Stimulated activated CD8-positive, alpha-beta memory T cell treated with anti-CD3 and anti-CD28 coated beads, Interleukin-15, amount 100 ng/mL, for 48 hours (primary cell): ENCODE data around the gene MDFIC2.
"Not testable (repeated sequence)": the region's sequence is repeated elsewhere in the genome, so short reads cannot be mapped to it uniquely, and the experiment has no call there.

Experiments used
- DNase-seq, 2 donors: peaks; one replicate each; pipeline ENCODE4 v3.0.0-alpha.2; 2020; ENCODE audit warnings: low read depth in 2 of 2

The MDFIC2 gene

DNA sequence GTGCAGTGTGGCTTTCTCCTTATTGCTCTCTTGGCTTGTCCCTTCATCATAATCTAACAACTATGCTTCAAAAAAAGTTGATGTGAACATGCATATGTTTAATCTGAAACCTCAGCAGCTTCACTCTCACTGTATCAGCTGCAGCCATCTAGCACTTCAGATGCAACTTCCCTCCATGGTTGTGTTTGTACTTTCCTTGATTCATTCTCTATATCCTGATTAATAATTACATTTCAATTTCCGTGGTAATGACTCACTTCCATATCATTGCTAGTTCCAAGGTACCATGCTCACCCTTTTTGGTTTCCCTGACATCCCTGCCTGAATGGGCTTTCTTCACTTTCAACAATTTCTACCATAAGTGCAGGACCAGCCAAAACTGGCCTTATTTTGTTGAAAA, 51.2 kb downstream of the MDFIC2 start:
- DNase-seq = no peak

DNA sequence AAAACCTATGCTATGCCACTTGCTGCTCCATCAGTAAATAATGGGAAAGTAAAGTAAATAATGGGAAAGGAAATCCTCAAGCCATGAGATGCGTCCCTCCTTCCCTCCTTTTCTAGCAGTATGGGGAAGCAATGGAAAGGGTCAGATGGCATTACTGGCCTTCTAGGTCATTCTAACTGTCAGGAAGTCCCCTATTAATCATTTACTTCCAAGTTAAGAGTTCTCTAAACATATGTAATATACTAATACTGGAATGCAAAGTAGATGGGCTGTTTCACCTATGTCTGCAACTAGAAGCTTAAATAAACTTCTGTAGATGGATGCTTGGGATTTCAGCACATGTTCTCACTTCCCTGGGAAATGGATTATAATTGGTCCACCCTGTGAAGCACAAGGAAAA, 55.9 kb downstream of the MDFIC2 start:
- no peak for DNase-seq

DNA sequence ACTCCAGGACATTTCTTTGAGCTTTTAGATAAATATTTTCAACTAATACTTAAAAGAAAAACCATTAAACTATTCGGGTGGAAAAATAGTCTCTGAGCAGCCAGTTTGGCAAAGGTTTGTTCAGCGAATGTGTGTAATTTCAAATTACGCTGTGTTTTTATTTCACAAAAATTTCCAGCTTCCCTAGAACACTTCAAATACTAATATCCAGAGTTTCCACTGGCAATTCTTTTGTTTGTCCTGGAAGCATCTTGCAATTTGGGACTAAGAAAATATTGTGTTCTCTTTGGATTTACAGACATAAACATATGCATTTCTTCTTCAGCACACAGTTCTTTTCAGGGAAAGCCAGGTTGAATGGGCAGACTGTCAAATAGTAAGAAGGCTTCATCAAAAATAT, 61.9 kb downstream of the MDFIC2 start:
- DNase-seq = no peak

DNA sequence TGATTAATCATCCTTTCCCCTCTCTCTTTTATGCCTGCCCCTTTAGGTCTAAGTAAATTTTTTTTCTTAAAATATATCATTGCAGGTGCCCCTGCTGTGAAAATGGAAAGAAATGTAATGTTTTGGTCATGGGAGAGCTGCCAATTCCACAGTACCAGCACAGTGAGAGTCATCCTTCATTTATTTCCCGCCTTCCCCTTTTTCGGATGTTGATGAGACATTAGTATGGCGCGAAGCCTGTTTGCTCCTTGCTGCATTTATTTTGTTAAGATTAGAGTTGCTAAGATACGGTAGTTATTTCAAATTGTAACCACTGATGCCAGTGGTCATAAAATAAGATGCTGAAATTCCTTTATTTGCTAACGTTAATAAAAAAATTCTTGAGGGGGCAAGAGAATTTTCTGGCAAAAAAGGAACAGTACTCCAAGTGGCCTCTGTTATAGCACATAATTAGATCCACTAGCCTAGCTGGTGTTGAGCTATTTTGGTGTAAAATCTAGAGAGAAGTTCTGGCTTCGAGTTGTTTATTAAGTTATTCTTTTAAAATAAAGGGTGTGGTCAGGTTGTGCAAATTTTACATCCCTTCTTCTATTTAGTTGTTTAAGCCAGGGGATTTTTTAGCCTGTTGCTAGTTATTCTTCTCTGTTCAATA, 62.8 kb downstream of the MDFIC2 start:
- DNase-seq = no peak

DNA sequence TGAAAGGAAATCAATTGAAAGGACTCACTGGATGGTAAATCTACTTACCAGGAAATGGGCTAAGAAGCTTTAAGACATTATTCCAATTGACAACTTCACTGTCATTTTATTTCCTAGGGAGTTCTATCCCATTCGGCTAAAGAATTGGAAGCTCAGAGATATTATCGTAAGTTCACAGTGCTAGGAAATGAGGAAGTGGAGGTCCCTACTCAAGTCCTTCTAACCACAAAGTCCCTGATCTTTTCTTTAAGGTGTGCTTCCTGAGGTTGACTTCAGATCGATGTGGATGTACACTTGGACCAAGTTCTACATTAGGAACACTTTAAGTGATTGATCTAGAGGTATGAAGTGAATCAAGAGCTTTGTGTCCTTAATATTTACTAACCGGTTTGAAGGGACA, 63.6 kb downstream of the MDFIC2 start:
- DNase-seq = no peak

DNA sequence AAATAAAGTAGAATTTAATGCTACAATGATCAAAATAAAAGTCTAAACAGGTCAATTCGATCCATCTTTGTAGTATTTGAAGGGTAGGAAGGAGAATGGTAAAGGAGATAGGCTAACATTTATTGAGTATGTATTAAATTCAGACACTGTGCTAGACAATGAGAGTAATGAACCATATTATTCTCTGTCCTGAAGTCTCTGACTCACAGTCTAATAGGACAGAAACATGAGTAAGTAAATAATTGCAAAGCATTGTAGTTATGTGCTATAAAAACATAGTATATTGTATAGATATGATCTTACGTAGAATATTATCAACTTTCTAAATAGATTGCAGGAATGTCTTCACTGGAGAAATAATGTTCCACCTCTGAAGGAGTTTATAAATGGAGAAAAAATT, 64.5 kb downstream of the MDFIC2 start:
- no peak for DNase-seq

DNA sequence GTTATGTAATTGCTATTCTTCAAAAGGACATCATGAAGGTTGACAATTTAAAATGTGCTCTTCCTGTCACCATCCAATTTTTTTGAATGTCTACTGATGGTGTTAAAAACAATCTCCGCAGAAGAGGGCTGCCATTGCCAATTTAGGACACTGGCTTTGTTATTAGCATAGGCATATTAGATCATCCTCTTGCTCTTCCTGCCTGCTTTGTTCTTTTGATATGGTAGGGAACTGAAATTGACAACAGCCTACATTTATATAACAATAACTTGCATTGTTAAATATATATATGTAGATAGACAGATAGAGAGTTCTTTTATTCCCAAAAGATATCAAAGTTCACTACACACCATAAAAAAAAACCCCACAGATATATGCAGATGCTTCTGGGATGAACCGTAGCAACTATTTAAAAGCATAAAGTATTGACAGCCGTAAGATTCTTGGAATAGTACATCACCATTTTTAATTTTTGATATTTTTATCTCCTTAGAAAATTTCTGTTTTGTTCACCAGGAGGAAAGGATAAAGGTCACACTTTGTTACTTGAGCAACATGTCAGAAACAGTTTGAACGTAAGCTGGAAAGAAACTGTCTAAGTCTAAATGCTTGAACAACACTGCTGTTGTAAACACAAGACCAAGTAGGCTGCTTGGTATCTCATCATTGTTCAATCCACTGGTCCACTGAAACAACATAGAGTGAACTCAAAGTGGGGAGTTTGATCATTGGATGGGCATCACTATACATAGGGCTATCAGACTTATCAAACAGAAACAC, 66.5 kb downstream of the MDFIC2 start:
- no peak for DNase-seq

DNA sequence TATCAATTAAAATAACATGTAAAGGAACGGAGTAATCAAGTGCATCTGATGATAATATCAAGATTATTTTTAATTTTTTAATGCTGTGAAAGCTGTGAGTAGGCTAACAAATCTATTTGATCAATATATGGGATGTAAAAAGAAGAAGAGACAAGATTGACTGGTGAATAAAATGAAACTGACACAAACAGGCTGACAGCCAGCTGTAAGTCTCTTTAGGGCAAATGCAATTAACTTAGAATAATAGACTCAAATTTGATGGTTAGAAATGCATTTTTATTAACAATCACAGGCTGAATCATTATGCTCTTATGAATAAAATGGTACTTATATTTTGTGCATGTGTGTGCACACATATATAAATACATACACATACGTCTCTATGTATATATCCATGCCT, 68.0 kb downstream of the MDFIC2 start:
- DNase-seq = no peak

DNA sequence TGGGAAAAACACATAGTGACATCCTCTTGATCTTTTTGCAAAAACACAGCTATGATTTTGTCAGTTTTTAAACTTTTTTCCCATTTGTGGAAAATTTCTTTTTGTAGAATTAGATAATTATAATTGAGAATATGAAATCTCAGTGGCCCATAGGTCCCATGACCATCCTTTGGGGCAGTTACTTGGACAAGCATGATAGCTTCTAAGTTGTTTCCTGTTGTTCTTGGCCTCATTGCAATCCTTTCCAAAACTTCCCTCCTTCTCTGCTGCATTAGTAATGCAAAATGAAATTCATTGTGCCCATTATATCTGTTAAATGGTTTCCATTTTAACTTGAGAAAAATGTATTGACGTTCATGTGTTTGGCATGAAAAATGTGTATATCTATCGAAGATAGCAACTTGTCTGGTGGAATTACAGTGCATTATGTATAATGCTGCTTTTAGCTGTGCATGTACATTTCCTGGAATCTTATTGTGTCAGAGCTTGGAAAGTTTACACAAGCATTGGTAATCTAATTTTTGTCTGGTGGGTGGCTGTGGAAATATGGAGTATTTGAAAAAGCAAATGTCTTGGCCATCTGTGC, 70.0 kb downstream of the MDFIC2 start:
- DNase-seq = no peak

DNA sequence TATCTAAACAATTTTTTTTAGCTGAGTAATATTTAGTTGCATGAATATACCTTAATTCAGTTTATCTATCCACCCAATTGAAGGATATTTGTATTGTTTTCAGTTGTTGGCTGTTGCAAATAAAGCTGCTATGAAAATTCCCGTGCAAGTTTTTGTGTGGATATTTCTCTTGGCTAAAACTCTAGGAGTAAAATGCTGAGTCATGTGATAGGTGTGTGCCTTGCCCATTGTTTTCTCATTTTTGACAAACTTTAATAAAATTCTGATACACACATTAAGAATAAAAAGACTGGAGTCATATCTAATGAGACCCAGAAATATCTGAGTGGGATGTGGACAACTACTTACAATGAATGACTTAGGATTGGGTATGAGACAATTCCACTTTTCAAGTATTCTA, 78.6 kb downstream of the MDFIC2 start:
- no peak for DNase-seq

DNA sequence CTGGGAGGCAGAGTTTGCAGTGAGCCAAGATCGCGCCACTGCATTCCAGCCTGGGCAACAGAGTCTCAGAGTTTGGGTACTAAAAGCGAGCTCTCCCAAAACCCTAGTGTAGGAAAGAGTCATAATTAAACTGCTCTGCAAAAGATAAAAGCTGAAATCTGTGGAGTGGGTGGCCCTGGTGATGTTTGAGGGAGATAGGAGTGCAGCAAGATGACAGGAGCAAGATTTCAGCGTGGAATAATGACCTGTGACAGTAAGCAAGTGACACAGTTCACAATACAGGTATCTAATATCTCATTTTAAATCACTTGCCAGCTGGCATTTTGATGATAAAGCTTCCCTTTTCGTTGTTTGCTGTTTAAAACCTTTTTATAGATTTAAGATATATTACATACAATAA, 79.3 kb downstream of the MDFIC2 start:
- DNase-seq = no peak

DNA sequence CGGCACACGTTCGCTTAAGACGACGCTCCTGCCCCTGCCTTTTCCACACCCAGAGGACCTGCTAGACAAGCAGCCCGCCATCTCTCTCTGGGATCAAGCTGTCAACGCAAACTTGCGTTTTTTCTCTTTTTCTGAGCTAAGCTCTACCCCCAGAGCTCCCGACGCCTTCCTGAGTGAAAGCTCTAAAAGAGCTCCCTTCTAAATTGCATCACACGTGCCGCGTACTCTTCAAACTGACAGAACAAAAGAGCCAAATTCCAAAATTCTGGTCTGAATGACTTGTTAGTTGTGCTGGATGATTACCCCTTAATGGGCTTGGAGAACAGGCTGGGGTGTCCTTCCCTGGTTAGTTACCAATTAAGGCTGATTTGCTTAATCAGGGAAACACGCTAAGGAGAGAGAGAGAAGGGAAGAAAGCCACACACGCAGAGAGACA, 81.2 kb downstream of the MDFIC2 start:
- no peak for DNase-seq

DNA sequence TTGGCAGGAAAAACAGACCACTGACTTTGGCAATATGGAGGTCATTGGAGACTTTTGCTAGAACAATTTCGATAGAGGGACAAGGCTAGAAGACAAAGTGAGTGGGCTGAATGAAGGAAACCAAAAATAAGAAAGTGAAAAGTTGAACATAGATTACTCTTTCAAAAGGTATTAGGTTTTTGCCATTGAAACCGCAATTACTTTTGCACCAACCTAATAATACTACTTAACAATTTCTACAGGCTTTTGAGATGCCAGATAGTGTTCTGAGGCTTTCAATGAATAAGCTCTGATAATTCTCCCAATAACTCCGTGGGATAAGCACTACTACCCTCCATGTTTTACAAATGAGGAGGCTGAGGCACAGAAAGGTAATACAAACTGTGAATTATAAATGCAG, 85.0 kb downstream of the MDFIC2 start:
- DNase-seq = no peak

DNA sequence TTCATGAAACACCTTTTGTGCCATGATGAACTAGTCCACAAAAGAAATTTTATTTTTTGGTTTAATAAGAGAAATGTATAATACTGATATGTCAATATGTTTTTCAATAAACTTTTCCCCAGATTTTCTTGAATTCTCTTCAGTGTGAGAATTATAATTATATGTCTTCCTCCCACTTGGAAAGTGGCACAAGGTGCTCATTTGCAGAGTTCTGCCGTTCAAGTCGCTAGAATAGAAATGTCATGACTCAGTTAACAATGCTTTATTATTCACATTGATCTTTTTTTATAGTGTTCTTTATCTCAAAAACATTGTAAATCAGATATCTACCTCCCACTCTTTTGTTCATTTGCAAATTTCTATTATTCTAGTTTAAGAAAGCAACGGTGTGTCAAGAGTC, 87.3 kb downstream of the MDFIC2 start:
- DNase-seq = no peak

DNA sequence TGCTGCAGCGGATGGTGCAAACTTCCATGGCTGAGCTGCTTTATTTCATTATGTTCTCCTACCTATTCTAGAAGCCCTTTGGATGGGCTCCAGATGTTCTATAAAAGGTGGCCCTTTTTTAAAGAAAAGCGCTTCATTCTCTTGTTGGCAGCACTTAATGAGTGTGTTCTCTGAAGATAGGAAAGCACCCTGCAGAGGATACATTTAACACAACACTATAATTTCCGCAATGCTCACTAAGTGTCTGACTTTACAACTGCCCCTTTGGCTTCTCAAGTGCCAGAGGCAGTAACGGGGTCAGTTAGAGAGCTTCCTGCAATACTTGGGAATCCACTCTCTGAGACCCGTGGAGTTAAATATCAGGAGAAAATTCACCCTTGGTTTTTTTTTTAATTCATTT, 88.1 kb downstream of the MDFIC2 start:
- DNase-seq = no peak

DNA sequence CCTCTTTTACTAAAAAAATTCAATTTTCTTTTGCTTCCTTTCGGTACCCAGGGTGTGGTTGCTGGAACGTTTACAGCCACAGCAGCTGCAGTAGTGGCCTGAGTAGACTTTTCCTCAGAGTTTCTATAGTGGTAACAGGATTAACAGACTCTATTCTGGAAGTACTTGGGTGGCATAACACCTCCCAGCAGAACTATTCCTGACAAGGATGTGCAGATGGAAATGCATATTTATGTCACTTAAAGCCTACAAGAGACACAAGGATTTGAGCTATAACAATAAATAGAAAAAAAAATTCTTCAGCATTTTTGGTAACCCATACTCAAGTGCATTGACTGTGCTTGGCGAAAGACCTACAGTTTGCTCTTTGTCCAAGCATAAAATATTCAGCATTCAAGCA, 94.0 kb downstream of the MDFIC2 start:
- DNase-seq = no peak

DNA sequence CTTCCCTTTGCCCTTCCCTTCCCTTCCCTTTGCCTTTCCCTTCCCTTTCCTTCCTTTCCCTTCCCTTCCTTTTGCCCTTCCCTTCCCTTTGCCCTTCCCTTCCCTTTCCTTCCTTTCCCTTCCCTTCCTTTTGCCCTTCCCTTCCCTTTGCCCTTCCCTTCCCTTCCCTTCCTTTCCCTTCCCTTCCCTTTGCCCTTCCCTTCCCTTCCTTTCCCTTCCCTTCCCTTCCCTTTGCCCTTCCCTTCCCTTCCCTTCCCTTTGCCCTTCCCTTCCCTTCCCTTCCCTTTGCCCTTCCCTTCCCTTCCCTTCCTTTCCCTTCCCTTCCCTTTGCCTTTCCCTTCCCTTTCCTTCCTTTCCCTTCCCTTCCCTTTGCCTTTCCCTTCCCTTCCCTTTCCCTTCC, 101.2 kb downstream of the MDFIC2 start:
- DNase-seq = not testable (repeated sequence)

DNA sequence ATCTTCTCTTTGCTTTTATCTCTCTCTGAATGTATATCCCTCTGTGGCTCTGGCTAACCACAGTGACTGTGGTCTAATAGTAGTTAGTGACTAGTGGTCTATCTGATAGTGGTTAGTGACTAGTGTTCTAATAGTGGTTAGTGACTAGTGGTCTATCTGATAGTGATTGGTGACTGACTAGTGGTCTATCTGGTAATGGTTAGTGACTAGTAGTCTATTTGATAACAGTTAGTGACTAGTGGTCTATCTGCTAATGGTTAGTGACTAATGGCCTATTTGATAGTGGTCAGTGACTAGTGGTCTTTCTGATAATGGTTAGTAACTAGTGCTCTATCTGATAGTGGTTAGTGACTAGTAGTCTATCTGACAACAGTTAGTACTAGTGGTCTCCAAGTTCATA, 110.5 kb downstream of the MDFIC2 start:
- DNase-seq = no peak

DNA sequence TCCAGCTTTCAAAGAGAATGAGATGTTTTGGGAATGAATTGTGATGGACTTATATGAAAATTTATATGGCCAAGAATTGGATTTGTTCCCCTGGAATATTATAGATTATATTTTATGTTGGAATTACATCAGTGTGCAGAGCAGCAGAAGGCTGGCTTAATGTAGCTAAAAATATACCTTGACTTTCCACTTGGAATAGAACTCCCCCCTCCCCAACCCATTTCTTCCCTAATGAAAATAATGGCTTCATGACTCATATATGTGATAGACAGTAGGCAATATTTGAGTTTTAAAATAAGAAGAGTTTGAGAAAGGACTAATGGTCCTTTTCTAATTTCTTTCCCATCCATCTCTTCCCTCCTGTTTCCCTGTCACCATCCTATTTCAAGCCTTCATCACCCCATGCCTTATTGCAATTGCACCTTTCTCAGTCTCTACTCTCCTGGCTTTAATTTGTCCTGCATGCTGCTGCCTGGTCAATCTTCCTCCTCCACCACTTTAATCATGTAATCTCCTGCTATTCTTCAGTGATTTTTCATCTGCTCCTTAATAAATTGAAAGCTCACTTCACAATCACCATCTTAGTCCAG, 122.5 kb downstream of the MDFIC2 start:
- DNase-seq = no peak

DNA sequence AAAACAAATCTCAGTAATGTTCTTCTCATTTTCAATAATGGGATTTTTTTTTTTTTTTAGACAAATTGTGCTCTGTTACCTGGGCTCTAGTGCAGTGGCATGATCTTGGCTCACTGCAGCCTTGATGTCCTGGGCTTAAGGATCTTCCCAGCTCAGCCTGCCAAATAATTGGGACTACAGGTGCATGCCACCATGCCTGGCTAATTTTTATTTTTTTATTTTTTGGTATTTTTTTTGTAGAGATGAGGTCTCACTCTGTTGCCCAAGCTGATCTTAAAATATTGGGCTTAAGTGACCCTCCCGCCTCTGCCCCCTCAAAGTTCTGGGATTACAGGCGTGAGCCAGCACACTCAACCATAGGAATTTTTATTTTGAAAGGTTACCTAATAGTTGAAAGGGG, 126.2 kb downstream of the MDFIC2 start:
- DNase-seq = no peak

DNA sequence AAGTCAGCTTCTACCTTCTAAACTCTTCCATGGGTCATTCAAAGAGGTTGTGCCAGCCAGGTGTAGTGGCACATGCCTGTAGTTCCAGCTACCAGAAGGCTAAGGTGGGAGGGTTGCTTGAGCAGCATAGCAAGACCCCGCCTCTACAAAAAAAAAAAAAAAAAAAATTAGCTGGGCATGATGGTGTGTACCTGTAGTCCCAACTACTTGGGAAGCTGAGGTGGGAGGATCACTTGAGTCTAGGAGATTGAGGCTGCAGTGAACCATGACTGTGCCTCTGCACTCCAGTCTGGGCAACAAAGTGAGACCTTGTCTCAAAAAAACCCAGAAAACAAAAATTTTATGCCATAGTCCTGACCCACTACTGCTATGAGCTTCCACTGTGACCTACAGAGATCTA, 126.8 kb downstream of the MDFIC2 start:
- no peak for DNase-seq

DNA sequence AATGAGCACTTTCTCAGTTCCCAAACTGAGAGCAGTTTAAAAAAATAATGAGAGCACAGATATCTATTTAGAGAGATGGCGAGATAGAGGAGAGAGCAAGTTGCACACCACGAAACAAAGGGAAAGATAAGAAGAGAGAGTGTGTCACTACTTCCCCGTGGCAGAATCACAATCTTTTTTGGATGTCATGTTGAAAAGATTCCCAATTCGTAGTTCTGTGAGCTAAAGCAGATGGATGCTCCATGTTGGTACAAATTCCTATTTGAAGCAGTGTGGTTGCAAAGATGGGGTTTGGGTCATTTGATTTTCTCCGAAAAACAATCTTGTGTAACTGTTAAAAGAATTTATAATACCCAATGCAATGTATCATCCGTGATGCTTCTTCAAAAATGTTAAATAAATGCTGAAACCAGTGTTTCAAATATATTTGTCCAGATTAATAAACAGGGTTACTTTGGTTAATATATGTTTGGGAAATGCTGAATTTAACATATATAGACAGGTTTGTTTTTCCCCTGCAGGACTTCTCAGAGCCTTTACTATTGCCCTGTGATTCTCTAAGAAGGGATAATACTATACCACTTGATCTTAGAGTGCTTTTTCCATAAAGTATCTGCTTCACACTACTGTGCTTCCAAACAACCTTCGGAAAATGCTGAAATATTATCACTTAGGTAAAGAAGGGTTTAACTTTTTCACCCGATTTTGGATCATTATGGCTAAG, 128.5 kb downstream of the MDFIC2 start:
- DNase-seq = no peak
